Activated B cell treated with CpG ODN at 0.5 μM for 24 hours (primary cell): Measurements from ENCODE around the gene PTPN4. TPM values are rescaled to one million over a fixed set of nuclear protein-coding genes. Genes with fewer than 3 reads are reported as not detected.

Source experiments
- ATAC-seq: fragments of 200-7000 bp; cut with Tn5 transposase; one replicate; pipeline ENCODE4 v1.10.0; 2021; ENCODE audit warnings: low read depth, mild to moderate bottlenecking, moderate library complexity
- CTCF ChIA-PET: fragments of 350-600 bp; sonication (Branson Sonifier 250); formaldehyde crosslinking; loops from one replicate; lab custom pipeline; 2021; ENCODE audit warnings: antibody characterized with exemption; lab: Charles Lee
- POLR2A ChIA-PET: fragments of 350-600 bp; sonication (Branson Sonifier 250); formaldehyde crosslinking; loops from one replicate; lab custom pipeline; 2021; ENCODE audit warnings: antibody characterized with exemption; lab: Charles Lee
- DNase-seq: peaks from one replicate; pipeline ENCODE4 v3.0.0; 2022
- H3K27ac Mint-ChIP-seq: one replicate; pipeline ENCODE4 v1.8.0; 2020; ENCODE audit warnings: mixed read lengths
- H3K27me3 Mint-ChIP-seq: one replicate; pipeline ENCODE4 v1.8.0; 2021; ENCODE audit warnings: mixed read lengths
- H3K36me3 Mint-ChIP-seq: one replicate; pipeline ENCODE4 v1.8.0; 2021; ENCODE audit warnings: low read depth, mixed read lengths
- H3K4me1 Mint-ChIP-seq: one replicate; pipeline ENCODE4 v1.8.0; 2021; ENCODE audit warnings: mixed read lengths
- H3K4me3 Mint-ChIP-seq: one replicate; pipeline ENCODE4 v1.8.0; 2020; ENCODE audit warnings: mild to moderate bottlenecking, mixed read lengths
- H3K9me3 Mint-ChIP-seq: one replicate; pipeline ENCODE4 v1.8.0; 2020; ENCODE audit warnings: mixed read lengths
- CTCF ChIP-seq: fragments of 200-600 bp; IDR thresholded peaks from one replicate; pipeline ENCODE4 v1.8.0; 2022; ENCODE audit warnings: antibody characterized with exemption, mild to moderate bottlenecking
- intact Hi-C: fragments of 100-400 bp; cut with micrococcal nuclease; formaldehyde crosslinking; loops from one replicate; pipeline ENCODE4 v1.15.1; 2024
- total RNA-seq: library from RNA; stranded (reverse); gene quantifications from 2 replicates; pipeline ENCODE4 v1.2.3, GENCODE V29; 2022

The PTPN4 gene
- total RNA-seq, 1 donor from 2014 or later: 41.2 TPM

GRCh38 chr2:119731983-119732382, 27.7 kb upstream of the PTPN4 start:
- H3K27me3 Mint-ChIP-seq: peaks cover 16% of the 10 kb centered on the region

GRCh38 chr2:119732601-119733164, 27.0 kb upstream of the PTPN4 start:
- ChIA-PET CTCF (interaction anchor here (1.5 kb wide), 1 partner anchor 30 kb away, joined by 3 read pairs; no protein-coding TSS in a partner anchor), POLR2A (no interaction called here)
- Mint-ChIP-seq H3K27me3 (peaks cover 16% of the 10 kb centered on the region), H3K9me3 (no peaks in the 10 kb centered on the region), H3K27ac (no peak overlapping the region), H3K4me1 (no peaks in the 10 kb centered on the region), H3K36me3 (no peaks in the 10 kb centered on the region), H3K4me3 (no peak overlapping the region)
- ATAC-seq: no peak
- no peak for DNase-seq
- TF ChIP-seq CTCF: no peak
- intact Hi-C loops: no loop called here

More at GRCh38 chr2:119731983-119732382, 27.7 kb upstream of the PTPN4 start:
- H3K4me3 Mint-ChIP-seq: no peak overlapping the region
- ATAC-seq: no peak
- no peak for DNase-seq
- no peak overlapping the region for H3K27ac Mint-ChIP-seq
- intact Hi-C loops: no loop called here
- no peaks in the 10 kb centered on the region for H3K36me3 Mint-ChIP-seq
- H3K9me3 Mint-ChIP-seq: no peaks in the 10 kb centered on the region
- TF ChIP-seq CTCF: no peak
- no peaks in the 10 kb centered on the region for H3K4me1 Mint-ChIP-seq
- ChIA-PET CTCF (interaction anchor here (1.5 kb wide), 1 partner anchor 29 kb away, joined by 3 read pairs; no protein-coding TSS in a partner anchor), POLR2A (no interaction called here)

- Mint-ChIP-seq H3K27me3 (peaks cover 15% of the 10 kb centered on the region), H3K27ac (no peak overlapping the region), H3K4me3 (no peak overlapping the region), H3K36me3 (no peaks in the 10 kb centered on the region), H3K9me3 (no peaks in the 10 kb centered on the region), H3K4me1 (no peaks in the 10 kb centered on the region)
- no peak for DNase-seq
- CTCF ChIA-PET: interaction anchor here (0.6 kb wide), 1 partner anchor 89 kb away, joined by 3 read pairs; no protein-coding TSS in a partner anchor
- POLR2A ChIA-PET: no interaction called here
- intact Hi-C loops: no loop called here
- no peak for ATAC-seq
- no peak for TF ChIP-seq CTCF
Observed at GRCh38 chr2:119734047-119734446, 25.7 kb upstream of the PTPN4 start.

- H3K27me3 Mint-ChIP-seq: peaks cover 9% of the 10 kb centered on the region
- ATAC-seq (no peak), DNase-seq (no peak)
- no peaks in the 10 kb centered on the region for H3K4me1 Mint-ChIP-seq
- CTCF ChIA-PET: no interaction called here
- H3K4me3 Mint-ChIP-seq: no peak overlapping the region
- H3K36me3 Mint-ChIP-seq: no peaks in the 10 kb centered on the region
- intact Hi-C loops: no loop called here
- H3K9me3 Mint-ChIP-seq: no peaks in the 10 kb centered on the region
- TF ChIP-seq CTCF: no peak
- H3K27ac Mint-ChIP-seq: no peak overlapping the region
- POLR2A ChIA-PET: no interaction called here
Observed at GRCh38 chr2:119735565-119735964, 24.2 kb upstream of the PTPN4 start.

- no peak overlapping the region for H3K4me3 Mint-ChIP-seq
- no peaks in the 10 kb centered on the region for H3K4me1 Mint-ChIP-seq
- no peaks in the 10 kb centered on the region for H3K9me3 Mint-ChIP-seq
- intact Hi-C loops: no loop called here
- peaks cover 8% of the 10 kb centered on the region for H3K27me3 Mint-ChIP-seq
- POLR2A ChIA-PET: no interaction called here
- no peak for TF ChIP-seq CTCF
- CTCF ChIA-PET: no interaction called here
- H3K36me3 Mint-ChIP-seq: no peaks in the 10 kb centered on the region
- no peak overlapping the region for H3K27ac Mint-ChIP-seq
- ATAC-seq (no peak), DNase-seq (no peak)
Observed at GRCh38 chr2:119736021-119736420, 23.7 kb upstream of the PTPN4 start.
